ENCODE results near the gene DDTL. TPM values are rescaled to one million over a fixed set of nuclear protein-coding genes. Genes with fewer than 3 reads are reported as not detected.
"Not testable (repeated sequence)": the region's sequence is repeated elsewhere in the genome, so short reads cannot be mapped to it uniquely, and the experiment has no call there.

DDTL gene
- total RNA-seq, 1 donor from 2014 or later = not detected

DNA sequence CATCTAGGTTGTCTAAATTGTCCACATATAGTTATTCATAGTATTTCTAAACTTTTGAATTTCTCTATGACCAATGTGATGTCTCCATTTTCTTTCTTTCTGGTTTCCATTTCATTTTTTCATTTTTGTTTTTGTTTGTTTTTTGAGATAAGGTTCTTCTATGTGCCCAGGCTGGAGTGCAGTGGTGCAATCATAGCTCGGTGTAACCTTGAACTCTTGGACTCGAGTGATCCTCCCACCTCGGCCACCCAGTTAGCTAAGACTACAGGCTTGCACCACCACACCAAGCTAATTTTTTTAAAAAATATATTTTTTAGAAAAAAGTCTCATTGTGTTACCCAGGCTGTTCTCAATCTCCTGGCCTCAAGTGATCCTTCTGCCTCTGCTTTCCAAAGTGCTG, 30.4 kb downstream of the DDTL start:
- Mint-ChIP-seq H3K4me3 (ENCODE audit: low read depth) (no peak overlapping the region), H3K27ac (no peak overlapping the region), H3K36me3 (ENCODE audit: insufficient read depth) (no peaks in the 10 kb centered on the region), H3K4me1 (ENCODE audit: low read depth) (peaks cover 3% of the 10 kb centered on the region), H3K27me3 (peaks cover 7% of the 10 kb centered on the region), H3K9me3 (ENCODE audit: low read depth) (no peaks in the 10 kb centered on the region)
- no peak for DNase-seq (ENCODE audit: low spot score, unreplicated experiment)
- TF ChIP-seq, protein P1, sequence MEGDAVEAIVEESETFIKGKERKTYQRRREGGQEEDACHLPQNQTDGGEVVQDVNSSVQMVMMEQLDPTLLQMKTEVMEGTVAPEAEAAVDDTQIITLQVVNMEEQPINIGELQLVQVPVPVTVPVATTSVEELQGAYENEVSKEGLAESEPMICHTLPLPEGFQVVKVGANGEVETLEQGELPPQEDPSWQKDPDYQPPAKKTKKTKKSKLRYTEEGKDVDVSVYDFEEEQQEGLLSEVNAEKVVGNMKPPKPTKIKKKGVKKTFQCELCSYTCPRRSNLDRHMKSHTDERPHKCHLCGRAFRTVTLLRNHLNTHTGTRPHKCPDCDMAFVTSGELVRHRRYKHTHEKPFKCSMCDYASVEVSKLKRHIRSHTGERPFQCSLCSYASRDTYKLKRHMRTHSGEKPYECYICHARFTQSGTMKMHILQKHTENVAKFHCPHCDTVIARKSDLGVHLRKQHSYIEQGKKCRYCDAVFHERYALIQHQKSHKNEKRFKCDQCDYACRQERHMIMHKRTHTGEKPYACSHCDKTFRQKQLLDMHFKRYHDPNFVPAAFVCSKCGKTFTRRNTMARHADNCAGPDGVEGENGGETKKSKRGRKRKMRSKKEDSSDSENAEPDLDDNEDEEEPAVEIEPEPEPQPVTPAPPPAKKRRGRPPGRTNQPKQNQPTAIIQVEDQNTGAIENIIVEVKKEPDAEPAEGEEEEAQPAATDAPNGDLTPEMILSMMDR (IDR thresholded peaks at IDR 0.05; ENCODE audit: unreplicated experiment) = no peak

DNA sequence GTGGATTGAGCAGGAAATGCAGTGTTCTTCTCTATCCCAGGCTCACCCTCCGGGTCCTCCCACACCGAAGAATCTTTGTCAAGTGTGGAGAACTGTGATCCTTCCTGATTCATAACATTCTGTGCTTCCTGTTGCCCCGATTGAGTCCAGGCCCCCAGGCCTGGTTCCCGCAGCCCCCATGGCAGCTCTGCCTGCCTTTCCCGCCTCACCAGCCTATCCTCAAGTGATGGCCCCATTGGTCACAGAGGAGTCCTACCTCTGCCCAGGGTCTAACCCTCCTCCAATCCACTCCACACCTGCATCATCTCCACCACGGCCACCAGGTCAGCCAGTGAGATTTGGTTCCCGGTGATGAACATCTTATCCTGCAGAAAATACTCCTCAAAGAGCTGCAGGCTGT, 33.1 kb downstream of the DDTL start:
- H3K9me3 Mint-ChIP-seq (ENCODE audit: low read depth); H3K27ac Mint-ChIP-seq; H3K4me3 Mint-ChIP-seq (ENCODE audit: low read depth); H3K36me3 Mint-ChIP-seq (ENCODE audit: insufficient read depth); DNase-seq (ENCODE audit: low spot score, unreplicated experiment); H3K27me3 Mint-ChIP-seq; H3K4me1 Mint-ChIP-seq (ENCODE audit: low read depth): not testable (repeated sequence)

DNA sequence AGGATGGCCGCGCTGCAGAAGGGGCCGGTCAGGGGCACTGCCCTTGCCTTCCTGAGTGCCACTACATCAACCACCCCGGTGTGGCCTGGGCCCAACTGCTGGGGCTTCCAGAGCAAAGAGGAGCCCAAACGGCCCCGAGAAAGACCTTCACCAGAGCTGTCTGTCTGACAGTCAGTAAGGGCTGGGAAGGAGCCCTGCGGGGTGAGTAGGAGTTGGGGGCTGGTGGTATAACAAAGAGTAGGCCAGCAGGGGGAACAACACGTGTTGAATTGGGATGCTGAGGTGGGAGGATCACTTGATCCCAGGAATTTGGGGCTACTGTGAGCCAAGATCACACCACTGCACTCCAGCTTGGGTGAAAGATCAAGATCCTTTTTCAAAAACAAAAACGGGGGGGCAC, 34.6 kb downstream of the DDTL start:
- H3K9me3 Mint-ChIP-seq (ENCODE audit: low read depth) = no peaks in the 10 kb centered on the region
- TF ChIP-seq, protein P1 (IDR thresholded peaks at IDR 0.05; ENCODE audit: unreplicated experiment) = no peak
- H3K4me1 Mint-ChIP-seq (ENCODE audit: low read depth) = peaks cover 6% of the 10 kb centered on the region
- peaks cover 5% of the 10 kb centered on the region for H3K27me3 Mint-ChIP-seq
- H3K4me3 Mint-ChIP-seq (ENCODE audit: low read depth) = no peak overlapping the region
- H3K36me3 Mint-ChIP-seq (ENCODE audit: insufficient read depth) = no peaks in the 10 kb centered on the region
- H3K27ac Mint-ChIP-seq = no peak overlapping the region
- no peak for DNase-seq (ENCODE audit: low spot score, unreplicated experiment)

DNA sequence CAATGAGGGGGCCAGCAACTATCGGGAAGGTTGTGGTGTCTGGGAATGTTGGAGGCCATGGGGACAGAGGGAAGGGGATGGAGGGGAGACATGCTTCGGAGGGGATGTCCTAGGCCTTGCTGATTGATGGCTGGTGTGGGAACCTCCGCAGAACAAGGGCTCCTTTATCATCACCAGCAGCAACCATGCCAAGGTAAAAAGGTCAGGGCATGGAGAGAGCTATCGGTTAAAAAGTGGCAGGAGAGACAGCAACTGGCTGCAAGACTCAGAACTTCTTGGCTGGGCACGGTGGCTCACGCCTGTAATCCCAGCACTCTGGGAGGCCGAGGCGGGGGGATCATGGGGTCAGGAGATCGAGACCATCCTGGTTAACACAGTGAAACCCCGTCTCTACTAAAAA, 35.6 kb downstream of the DDTL start:
- H3K27me3 Mint-ChIP-seq = peaks cover 6% of the 10 kb centered on the region
- H3K36me3 Mint-ChIP-seq (ENCODE audit: insufficient read depth) = no peaks in the 10 kb centered on the region
- peaks cover 6% of the 10 kb centered on the region for H3K4me1 Mint-ChIP-seq (ENCODE audit: low read depth)
- H3K27ac Mint-ChIP-seq = no peak overlapping the region
- H3K4me3 Mint-ChIP-seq (ENCODE audit: low read depth) = no peak overlapping the region
- no peak for DNase-seq (ENCODE audit: low spot score, unreplicated experiment)
- TF ChIP-seq, protein P1 (IDR thresholded peaks at IDR 0.05; ENCODE audit: unreplicated experiment) = no peak
- no peaks in the 10 kb centered on the region for H3K9me3 Mint-ChIP-seq (ENCODE audit: low read depth)

DNA sequence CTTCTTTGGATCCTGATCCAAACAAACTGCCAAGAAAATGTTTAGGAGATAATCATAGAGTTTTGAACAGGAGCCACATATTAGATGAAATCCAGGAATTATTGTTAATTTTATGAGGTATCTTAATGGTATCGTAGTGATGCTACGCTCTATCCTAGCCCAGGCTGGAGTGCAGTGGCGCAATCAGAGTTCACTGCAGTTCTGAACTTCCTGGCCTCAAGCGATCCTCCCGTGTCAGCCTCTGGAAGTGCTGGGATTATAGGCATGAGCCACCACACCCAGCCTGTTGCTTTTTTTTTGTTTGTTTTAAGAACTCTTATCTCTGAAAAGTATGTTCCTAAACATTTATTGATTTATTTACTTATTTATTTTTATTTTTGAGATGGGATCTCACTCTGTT, 36.2 kb downstream of the DDTL start:
- DNase-seq (ENCODE audit: low spot score, unreplicated experiment) = no peak
- Mint-ChIP-seq H3K36me3 (ENCODE audit: insufficient read depth) (no peaks in the 10 kb centered on the region), H3K4me1 (ENCODE audit: low read depth) (peaks cover 6% of the 10 kb centered on the region), H3K9me3 (ENCODE audit: low read depth) (no peaks in the 10 kb centered on the region), H3K27me3 (peaks cover 3% of the 10 kb centered on the region), H3K4me3 (ENCODE audit: low read depth) (no peak overlapping the region), H3K27ac (no peak overlapping the region)
- TF ChIP-seq, protein P1 (IDR thresholded peaks at IDR 0.05; ENCODE audit: unreplicated experiment) = no peak

DNA sequence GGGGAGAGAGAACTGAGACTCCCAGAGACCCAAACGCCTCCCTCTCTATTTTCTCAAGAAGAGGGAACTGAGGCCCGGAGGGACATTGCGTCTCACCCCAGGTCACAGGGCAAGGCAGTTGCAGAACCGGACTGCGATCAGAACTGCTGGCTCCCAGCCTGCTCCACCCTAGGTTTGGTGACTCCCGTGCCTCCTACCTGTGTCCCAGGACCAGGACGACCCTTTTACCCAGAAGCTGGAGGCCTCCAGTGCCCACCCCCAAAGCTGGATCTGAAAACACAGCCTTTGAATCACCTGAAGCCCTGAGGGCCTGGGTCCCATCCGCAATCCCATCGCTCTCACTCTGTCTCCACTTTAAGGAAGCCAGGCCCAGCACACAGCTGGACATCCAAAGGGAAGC, 37.2 kb downstream of the DDTL start:
- H3K4me1 Mint-ChIP-seq (ENCODE audit: low read depth) = peaks cover 8% of the 10 kb centered on the region
- TF ChIP-seq, protein P1 (IDR thresholded peaks at IDR 0.05; ENCODE audit: unreplicated experiment) = no peak
- H3K27me3 Mint-ChIP-seq = peaks cover 3% of the 10 kb centered on the region
- no peak overlapping the region for H3K27ac Mint-ChIP-seq
- no peak for DNase-seq (ENCODE audit: low spot score, unreplicated experiment)
- H3K9me3 Mint-ChIP-seq (ENCODE audit: low read depth) = no peaks in the 10 kb centered on the region
- H3K36me3 Mint-ChIP-seq (ENCODE audit: insufficient read depth) = no peaks in the 10 kb centered on the region
- no peak overlapping the region for H3K4me3 Mint-ChIP-seq (ENCODE audit: low read depth)

Data from progenitor cell of endocrine pancreas (in vitro differentiated cells).